GM12892 (cell line): ENCODE results near the gene S100A5.

Source experiments
- POLR2A ChIP-seq: IDR thresholded peaks from 2 replicates; pipeline ENCODE4 v1.6.1; 2011; ENCODE audit warnings: low read depth, low read length, control low read depth
- POLR2AphosphoS5 ChIP-seq: IDR thresholded peaks from 2 replicates; pipeline ENCODE4 v1.6.1; 2011; ENCODE audit warnings: low read depth, low read length, control low read depth
- TAF1 ChIP-seq: IDR thresholded peaks from 2 replicates; pipeline ENCODE4 v1.6.1; 2011; ENCODE audit warnings: low read depth, mild to moderate bottlenecking, control low read depth, low read length, borderline replicate concordance

DNA sequence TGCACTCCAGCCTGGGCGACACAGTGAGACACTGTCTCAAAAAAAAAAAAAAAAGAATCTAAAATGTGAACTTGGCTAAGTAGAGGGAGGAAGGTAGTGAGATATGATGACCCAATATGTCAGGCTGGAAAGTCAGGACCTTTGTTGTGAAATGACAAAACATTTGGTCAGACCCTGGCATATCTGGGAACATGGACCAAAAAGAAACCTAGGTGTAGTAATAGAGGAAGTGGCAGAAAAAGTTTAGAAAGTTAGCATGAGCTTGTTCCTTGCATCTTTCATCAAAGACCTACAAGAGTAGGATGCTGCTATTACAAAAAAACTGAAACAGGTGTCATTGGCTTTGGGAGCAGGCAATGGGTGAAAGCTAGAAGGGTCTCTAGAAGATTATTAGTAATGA lies 15.6 kb upstream of the S100A5 start:
- TF ChIP-seq POLR2A (no peak), POLR2AphosphoS5 (no peak), TAF1 (no peak)
